GOT3 (cell line): ENCODE results near the gene PON2.
"Not testable (repeated sequence)": the region's sequence is repeated elsewhere in the genome, so short reads cannot be mapped to it uniquely, and the experiment has no call there.

ENCODE experiments used
- DNase-seq: peaks from one replicate; lab custom pipeline; 2025; ENCODE audit warnings: mixed read lengths; lab: John Stamatoyannopoulos, UW

PON2 gene

GRCh38 chr7:95405208-95405607, 29.6 kb downstream of the PON2 start:
- DNase-seq: no peak

DNA sequence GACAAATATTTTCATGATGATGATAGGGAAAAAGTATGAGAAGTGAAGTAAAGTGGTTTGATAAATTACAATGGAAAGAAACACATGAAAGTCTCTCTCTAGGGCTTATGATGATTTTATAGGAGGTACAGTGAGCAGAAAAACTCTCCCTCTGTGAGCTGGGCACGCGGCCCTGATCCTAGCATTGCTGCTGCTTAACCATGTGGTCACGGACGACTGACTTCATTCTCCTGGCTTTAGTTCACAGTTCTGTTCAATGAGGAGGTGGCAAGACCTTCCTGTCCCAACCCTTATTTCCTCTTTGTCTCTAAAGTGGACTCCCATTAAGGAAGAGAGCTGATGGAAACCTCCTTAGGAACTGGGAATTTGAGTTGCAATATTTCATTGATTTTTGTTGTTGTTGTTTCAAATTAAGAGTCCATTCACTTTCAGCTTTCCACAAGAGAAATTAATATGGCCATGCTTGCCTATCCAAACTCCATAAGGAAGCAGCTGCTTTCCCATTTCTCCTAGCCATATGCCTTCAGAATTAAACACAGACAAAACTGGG, 30.4 kb downstream of the PON2 start:
- DNase-seq: no peak

- no peak for DNase-seq
Observed at GRCh38 chr7:95398155-95398940, 36.5 kb downstream of the PON2 start.

GRCh38 chr7:95397381-95397780, 37.4 kb downstream of the PON2 start:
- DNase-seq: no peak

- no peak for DNase-seq
Observed at GRCh38 chr7:95396136-95397032, 38.4 kb downstream of the PON2 start, which contains the start of gene PON3. Gene PON3 (minus strand): TSS chr7:95396375. CDS start chr7:95396350, 25 bp downstream.

- DNase-seq: peak; percentile 9
Observed at GRCh38 chr7:95395755-95396135, 39.1 kb downstream of the PON2 start.

- no peak for DNase-seq
Observed at GRCh38 chr7:95394370-95394769, 40.5 kb downstream of the PON2 start.

GRCh38 chr7:95391761-95392160, 43.1 kb downstream of the PON2 start:
- no peak for DNase-seq

- no peak for DNase-seq
Observed at GRCh38 chr7:95389516-95389915, 45.3 kb downstream of the PON2 start.

- DNase-seq: not testable (repeated sequence)
Observed at GRCh38 chr7:95379457-95379856, 55.4 kb downstream of the PON2 start.

DNA sequence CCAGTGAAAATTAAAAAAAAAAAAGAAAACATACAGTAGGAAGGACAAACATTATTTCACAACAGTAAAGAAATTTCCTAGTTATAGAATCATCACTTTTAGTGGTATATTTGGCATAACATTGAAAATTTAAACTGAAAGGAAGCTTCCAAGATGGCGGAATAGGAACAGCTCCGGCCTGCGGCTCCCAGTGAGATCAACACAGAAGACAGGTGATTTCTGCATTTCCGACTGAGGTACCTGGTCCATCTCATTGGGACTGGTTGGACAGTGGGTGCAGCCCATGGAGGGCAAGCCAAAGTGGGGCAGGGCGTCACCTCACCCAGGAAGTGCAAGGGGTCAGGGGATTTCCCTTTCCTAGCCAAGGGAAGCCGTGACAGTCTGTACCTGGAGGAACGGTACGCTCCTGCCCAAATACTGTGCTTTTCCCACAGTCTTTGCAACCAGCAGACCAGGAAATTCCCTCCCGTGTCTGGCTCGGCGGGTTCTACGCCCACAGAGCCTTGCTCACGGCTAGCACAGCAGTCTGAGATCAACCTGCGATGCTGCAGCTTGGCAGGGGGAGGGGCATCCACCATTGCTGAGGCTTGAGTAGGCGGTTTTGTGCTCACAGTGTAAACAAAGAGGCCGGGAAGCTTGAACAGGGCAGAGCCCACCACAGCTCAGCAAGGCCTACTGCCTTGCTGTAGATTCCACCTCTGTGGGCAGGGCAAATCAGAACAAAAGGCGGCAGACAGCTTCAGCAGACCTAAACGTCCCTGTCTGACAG, 58.0 kb downstream of the PON2 start:
- DNase-seq: no peak

- no peak for DNase-seq
Observed at GRCh38 chr7:95375591-95376257, 59.1 kb downstream of the PON2 start.

- no peak for DNase-seq
Observed at GRCh38 chr7:95373323-95373722, 61.5 kb downstream of the PON2 start.

DNA sequence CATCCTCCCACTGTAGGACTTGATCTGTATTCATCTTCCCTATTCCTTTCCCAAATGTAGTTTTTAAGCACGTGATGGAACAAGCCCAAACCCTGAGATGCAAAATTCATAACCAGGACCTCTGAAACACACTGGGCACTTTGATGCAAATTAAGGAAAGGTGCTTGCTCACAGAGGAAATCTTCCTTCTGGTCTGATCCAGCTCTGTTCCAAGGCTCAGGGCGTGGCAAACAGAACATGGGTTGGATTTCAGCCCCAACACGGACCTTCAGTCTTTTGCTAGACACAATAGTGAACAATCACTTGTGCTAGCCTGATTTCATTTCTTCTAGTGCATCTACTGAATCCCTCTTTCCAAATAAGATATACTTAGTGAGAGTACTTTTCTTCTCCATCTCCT, 66.6 kb downstream of the PON2 start:
- no peak for DNase-seq

DNA sequence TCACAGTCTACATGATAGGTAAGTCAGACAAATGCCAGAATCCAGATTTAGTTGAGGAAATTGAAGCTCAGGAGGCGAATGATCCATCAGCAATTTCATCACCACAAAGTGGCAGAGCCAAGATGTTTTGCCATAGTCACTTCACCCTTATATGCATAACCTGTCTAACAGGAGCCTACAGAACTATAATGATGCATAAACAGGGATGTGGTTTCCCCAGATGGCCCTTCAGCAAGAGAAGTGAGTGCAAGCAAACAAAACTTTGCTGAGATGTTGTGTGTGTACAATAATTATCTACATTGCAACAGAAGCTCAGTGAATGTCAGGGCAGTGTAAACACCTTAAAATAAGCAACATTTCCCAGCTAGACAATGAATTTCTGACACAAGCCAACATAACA, 67.2 kb downstream of the PON2 start:
- DNase-seq: no peak

DNA sequence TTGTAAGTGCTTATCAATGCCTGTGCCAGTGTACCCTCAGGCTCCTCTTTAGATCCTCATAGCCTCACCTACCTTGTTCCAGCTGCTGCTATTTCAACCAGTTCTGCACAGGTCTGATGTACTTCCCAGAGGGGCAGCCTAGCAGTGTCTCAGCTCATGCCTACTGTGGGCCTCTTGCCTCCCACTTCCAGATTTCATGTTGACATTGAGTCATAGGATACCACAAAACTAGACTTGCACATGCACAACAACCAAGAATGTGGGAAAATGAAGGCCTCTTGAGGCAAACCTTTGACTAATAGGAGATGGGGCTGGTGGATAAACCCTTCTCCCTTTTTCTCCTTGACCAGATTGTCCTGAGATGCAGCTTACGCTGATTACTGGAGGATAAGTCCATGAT, 69.7 kb downstream of the PON2 start:
- no peak for DNase-seq

DNA sequence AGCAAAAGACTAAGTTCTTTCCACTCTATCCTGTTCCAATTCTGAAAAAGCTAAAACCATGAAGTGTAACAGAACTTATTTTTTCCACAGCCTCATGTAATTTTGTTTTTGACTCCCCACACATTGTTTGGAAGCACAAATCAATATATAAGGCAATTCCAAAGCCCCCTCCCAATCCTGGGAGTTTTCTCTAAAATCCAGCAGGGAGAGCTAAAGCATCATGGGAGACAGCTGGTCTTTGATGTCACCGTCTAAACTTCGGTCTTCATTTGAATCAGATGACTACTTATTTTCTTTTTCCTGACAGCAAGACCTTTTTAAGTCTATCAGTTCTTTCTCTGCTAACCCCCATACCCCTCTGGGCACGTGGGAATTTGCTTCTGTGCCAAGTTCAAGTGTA, 77.2 kb downstream of the PON2 start:
- no peak for DNase-seq
